HG03342 (cell line): Measurements from ENCODE around the gene NENF.

ENCODE experiments used
- ATAC-seq: cut with Tn5 transposase; IDR thresholded peaks from one replicate; pipeline ENCODE4 v1.9.1; 2021; ENCODE audit warnings: mild to moderate bottlenecking, moderate library complexity; ENCODE audit not compliant: unreplicated experiment

Gene NENF

DNA sequence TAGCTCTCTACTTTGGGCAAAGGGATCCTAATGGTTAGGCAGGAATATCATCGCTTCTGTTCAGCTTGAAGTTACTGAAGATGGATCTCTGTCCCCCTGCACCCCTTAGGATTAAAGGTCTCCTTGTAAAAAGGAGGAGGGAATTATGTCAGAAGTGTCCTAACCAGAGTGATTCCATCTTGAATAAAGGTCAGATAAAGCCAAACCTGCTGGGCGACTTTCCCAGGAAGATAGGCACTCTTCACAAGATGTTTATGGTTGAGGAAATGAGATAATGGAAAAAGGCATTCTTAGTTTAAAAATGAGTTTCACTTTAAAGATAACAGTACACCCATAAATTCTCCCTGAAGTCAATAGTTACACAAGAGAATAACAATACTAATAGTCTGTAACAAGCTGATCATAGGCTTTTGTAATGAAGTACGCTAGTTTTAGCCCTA is 1.7 kb upstream of the NENF start:
- ATAC-seq: no peak

DNA sequence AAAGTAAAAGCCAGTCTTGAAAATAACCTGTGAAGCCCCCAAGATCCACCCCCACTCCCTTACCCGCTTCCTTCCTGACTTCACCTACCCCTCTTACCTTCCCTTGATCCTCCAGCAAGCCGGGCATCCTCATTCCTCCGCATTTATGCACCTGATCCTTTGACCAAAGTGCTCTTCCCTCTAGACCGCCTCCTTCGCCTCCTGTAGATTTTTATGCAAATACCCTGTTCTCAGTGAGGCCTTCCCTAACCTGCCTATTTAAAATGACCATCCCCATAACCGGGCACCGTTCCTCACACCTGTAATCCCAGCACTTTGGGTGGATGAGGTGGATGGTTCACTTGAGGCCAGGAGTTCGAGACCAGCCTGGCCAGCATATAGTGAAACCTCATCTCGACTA is 1.1 kb upstream of the NENF start:
- no peak for ATAC-seq

DNA sequence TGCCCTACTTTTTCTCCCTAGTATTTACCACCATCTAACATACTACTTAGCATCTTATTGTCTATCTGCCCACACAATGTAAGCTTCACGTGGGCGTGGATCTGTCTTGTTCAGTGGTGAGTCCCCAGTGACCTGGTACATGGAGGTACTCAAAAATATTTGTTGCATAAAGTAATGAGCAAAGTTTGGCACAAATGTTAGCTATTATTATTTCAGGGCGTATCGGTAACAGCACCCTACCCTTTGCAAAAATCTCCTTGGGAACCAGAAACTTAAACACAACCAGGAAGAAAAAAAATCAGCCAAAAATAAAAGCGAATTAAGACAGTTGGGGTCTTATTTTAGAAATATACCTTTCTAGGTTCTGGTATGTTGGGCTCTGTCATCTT is 454 bp upstream of the NENF start:
- ATAC-seq: no peak

DNA sequence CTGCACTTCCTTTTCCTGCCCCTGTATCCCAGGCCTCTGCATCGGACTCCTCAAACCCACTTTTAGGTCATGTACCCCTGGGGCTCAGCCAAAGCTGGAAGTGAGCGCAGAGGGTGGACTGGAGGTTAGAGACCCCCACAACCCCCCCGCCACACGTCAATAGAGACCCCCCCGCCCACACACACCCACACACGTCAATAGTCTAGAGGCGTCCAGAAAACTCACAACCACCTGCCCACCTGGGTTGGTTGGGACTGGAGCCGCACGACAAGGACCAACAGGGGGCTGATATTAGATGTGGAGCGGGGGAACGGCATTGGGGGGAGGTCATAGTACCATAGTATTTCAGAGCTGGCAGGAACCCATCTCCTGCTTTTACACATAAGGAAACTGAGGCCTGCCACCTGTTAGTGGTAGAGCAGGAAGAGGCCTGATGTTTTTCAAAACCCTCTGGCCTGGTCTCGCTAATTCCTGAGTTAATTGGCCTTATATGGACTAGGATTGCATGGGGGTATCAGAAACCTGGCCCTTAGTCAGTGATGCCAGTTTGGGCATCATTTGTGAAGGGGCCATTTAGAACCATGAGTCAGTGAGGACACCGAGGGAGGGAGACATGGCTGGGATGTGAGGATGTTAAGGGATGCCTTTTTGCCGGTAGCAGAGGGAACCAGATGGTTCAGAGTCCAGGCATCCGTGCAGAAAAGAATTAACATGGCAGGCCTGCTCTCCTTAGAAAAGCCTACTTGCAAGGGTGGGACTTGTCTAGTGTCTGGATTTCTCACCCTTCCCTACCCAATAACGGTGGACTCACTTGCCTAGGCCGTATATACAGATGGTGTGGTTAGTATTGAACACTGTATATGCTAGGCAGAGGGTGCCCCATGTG is 1.1 kb downstream of the NENF start:
- ATAC-seq: no peak

GRCh38 chr1:212434992-212435391 is 2.3 kb downstream of the NENF start:
- no peak for ATAC-seq

GRCh38 chr1:212437179-212437798 is 4.6 kb downstream of the NENF start:
- ATAC-seq: no peak

DNA sequence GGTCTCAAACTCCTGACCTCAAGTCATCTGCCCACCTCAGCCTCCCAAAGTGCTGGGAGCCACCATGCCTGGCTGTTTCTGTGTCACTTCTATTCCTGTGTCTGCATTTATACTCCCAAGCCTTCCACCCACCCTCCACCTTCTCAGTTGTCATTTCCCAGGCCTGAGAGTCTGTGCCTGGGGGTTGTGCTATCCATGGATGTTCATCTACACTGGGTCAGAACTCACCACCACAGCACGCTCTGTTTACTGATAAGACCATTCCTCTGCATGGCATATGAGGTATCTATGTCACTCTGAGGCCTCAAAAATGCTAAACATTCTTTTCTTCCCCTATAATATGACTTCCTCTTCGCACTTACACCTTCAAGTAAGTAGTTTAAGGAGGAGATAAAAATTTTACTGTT is 6.1 kb downstream of the NENF start:
- no peak for ATAC-seq

DNA sequence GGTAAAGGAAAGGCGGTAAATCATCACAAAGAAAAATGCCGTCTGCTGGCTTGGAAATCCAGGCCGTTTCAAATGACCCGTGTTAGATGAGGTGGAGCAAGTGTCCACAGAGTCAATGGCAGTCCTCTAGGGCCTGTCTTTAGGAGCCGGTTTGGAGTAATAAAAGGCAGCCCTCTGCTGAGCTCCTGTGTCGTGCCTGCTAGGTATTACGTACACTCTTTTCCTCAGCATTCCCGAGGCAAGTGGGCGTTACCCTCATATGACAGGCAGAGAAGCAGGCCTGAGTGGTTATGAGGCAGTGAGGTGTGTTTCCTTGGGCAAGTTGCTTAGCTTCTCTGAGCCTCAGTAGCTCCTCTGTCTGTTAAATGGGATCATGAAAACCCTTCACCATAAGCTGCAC is 7.7 kb downstream of the NENF start:
- no peak for ATAC-seq

GRCh38 chr1:212442408-212442807 is 9.7 kb downstream of the NENF start:
- no peak for ATAC-seq

GRCh38 chr1:212446333-212446732 is 13.6 kb downstream of the NENF start:
- no peak for ATAC-seq

DNA sequence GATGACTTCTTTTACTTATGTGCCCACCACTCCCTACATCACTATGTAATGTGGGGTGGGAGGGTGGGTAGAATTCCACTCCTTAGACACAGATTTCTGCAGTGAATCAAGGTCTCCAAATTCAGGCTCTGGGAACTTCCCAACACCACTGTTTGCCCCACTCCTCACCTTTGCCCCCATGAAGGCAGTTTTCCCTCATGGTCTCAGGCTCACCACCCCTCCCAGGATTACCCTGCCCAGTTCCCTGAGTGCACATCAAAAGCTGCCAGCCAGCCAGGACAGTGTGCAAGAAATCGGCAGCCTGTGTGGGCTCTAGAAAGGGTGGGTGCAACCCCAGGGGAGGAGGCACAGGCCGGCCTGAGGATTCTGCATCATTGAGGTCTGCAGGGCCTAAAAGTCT is 14.8 kb downstream of the NENF start:
- ATAC-seq: no peak

DNA sequence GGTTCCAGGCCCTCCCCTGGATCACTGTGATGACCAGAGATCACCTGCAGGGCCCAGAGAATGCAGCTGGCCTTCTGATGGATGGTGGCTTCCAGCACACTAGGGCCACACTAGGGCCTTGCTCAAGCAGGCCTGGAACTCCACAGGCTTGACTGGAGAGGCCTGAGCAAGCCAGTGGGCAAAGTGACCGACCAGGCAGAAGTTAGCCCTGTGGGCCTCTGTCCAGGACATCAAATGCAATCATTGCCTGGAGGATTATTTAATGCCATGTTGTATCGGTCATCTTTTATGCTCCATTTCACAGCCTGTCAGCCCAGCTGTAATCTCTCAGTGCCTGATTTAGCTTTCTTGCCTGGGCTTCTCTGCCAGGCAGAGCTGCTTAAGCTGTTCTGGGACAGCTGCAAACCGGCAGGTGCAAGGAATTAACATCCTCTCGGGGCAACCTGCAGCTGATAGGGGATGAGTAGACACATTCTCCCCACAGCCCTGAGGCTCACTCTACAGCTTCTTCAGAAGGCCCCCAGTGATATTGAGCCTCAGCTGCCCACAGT is 17.7 kb downstream of the NENF start:
- no peak for ATAC-seq

DNA sequence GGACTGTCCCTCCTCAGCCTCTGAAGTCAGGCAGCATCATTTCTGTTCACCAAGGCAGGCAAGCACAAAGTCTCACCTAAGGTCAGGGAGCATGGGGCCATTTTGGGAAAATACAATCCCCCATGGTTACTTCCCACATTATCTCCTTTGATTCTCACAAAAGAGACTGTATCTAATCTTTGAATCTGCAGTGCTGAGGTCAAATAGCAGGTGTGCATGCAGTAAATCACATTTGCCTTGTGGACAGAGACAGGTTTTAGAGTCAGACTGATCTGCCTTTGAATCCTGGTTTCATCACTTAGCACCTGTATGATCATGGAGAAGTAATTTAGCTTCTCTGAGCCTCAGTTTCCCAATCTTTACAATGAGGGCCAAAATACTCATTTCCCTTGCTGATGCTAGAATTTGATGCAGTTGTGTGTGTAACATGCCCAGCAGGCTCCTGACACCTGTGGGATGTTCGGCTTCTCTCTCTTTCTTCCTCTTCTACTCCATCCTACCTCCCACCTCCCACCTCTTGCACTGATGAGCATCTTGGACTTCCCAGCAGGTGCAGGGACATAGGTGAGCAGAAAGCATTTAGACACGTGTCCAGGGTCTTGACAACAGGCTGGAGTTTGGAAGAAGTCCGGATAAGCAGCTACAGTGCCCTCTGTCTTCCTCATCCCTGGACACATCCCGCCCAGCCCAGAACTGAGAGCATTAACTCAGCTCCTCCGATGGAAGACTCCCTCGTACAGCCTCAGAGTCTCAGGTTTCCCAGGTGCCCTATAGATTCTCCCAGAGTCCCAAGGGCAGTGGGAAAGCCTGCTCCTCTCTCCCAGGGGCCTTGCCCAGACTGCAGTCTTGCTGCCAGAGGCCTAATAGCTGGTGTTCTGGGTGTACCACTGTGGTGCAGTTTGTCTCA is 18.9 kb downstream of the NENF start:
- ATAC-seq: no peak

DNA sequence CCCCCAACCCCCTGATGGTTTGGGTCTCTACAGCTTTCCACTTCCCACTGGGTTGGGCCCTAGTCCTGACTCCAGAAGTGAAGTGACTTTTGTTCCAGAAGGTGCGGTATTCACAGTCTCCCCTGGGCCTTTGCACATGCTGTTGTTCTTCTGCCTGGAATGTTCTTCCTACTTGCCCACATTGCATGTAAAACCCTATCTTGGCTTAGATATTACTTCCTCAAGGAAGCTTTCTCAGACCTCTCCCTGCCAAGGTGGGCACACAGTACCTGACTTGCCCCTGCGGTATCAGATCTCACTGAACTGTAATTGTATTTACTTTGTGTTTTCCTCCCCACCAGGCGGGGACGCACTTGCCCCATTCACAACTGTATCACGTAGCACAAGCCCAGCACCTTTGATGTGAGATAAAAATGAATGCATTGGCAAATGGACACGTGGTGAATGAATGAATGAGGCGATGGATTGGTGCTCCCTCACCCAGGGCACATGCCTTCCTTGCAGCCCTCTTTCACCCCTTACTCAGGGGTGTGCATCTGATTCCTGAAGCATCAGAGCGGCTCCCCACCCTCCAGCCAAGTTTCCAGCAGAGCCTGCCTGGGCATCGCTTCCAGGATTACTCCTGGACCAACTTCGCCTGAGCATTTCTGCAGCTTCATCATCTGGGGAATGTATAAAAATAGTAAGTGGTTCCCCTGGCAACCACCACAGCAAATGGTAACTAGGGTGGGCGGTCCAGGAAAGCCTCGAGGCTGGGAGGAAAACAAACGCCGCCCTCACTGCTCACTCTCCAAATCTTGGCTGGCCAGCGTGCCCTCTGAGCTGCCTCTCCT is 19.8 kb downstream of the NENF start:
- ATAC-seq: no peak

DNA sequence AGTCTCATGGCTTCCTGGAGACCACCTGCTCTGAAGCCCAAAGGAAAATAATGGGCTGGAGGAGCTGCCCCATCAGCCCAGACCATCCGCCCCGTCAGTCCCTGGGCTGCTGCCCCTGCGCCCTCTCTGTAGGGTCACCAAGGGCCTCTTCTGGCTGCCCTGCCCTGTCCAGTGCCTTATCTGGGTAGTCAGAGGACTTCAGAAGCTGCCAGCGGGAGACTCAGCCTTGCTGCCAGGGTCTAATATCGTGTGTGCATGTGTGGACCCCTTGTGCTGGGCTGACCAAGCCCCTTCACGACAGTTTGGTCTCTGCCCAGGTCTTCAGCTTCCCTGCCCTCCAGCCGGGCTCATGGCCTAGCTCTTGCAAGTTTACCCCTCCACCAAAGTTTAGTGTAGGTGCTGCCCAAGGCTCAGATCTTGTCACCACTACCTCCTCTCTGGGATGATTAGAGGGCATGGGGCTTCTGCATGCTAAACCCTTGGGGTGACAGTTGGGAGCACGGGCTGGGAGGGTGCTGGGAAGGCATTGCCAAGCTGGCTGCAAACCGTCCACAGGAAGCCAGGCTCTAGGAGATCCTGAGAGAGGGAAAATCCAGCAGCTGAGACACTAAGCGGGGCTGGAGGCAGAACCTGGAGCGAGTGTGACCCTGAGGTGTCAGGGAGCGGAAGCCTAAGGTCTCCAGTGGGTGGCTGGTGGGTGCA is 20.6 kb downstream of the NENF start:
- no peak for ATAC-seq

DNA sequence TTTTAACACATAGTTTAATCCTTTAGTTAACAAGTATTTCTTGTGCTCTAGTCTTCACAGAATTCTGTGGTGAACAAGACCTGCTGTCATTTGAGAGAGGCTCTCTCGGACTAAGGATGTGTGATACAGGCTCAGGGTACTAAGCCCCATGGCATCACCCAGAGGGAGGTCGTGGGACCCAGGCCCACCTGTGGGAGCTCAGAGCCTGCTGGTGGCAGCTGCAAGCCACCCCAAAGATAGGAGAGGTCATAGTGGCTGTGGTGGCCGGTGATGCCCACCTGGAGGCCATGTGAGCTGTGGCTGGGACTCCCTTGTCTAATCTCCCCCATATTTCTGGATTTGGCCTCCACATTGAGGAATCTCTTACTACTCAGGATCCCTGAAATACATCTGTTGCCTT is 22.0 kb downstream of the NENF start:
- ATAC-seq: no peak

- ATAC-seq: no peak
Measured at GRCh38 chr1:212455401-212455800, 22.7 kb downstream of the NENF start.

DNA sequence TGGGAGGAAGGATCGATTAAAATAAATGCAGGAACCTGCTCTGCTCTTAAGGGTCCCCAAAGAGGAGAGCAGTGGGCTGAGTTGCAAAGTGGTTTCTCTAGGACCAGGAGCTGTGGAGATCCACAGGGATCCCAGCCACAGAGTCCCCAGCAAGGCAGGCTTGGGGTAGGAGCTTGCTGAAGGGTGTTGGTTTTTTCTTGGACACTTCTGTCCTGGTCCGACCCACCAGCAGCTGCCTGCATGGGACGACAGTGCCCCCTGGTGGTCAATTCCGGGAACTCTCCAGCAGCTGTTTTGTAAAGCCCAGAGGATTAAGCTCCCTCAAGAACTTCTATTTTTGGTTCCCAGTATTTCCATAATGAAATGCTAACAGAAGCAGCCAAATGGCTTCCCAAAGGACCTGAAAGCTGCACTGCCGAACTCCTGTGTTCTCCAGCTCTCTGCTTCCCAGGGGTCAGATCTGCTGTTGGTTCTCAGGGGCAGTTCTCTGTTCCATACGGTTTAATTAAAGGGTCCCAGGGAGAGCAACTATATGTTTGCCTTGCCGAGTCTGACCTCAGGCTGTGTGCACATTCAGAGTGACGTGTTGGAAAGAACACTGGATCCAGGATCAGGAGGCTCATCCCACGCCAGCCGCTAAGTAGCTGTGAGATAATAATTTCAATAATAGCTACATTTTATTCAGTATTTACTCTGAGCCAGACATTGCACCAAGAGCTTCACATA is 23.2 kb downstream of the NENF start:
- ATAC-seq: peak; percentile 64

GRCh38 chr1:212457740-212458338 is 25.1 kb downstream of the NENF start:
- ATAC-seq: no peak
